Esophagus squamous epithelium (tissue), 4 donors: ENCODE measurements around the gene PSKH1.

Experiments
- POLR2A ChIP-seq, 4 donors: fragments of 450-650 bp; IDR thresholded peaks; one replicate each; pipeline ENCODE4 v1.6.1; 2017; ENCODE audit warnings: antibody characterized with exemption in 4 of 4, mild to moderate bottlenecking in 4 of 4, moderate library complexity in 3 of 4
- TF ChIP-seq, protein P1 (sequence below), 6 experiments: fragments of 450-650 bp in 4 of 6; fragments of 200-600 bp in 2 of 6; sonication (generic) in 2 of 6; IDR thresholded peaks; one replicate each; pipeline ENCODE4 v1.5.1; 2016 to 2019; ENCODE audit warnings: antibody characterized with exemption in 6 of 6, mild to moderate bottlenecking in 4 of 6, moderate library complexity in 4 of 6

DNA sequence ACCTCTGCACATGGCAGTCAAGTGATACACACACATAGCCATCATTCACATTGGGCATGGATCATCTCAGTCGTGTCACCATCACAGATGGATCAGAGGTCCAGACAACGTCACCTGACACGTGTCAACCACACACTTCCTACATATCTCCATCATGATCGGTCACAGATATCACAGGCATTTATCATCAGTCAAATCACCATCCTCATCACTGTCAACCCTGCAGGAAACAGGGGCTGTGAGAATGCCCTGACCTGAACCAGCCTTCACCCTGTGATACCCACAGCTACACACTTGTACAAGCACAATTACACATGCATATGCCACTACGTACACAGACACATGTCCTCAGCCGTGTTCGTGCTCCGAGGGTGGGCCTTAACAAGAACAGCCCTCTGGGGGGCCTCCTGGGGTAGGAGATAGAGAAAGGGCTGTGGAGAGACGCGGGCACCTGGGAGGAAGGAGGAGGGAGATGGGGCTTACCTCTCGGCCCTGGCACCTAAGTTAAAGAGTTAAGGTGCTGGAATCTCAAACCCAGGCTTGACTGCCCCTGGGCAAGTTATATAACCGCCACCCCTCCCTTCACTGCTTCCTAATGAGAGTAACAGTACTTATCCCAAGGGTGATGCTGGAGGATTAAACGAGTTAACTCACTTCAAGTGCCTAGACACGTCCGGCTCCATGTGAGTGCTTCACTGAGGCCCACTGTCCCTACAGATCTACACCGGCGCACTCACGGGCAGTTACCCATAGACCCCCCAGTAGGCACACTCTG is 74.3 kb downstream of the PSKH1 start:
- no peak for TF ChIP-seq POLR2A (IDR thresholded peaks at IDR 0.05)
- TF ChIP-seq, protein P1, sequence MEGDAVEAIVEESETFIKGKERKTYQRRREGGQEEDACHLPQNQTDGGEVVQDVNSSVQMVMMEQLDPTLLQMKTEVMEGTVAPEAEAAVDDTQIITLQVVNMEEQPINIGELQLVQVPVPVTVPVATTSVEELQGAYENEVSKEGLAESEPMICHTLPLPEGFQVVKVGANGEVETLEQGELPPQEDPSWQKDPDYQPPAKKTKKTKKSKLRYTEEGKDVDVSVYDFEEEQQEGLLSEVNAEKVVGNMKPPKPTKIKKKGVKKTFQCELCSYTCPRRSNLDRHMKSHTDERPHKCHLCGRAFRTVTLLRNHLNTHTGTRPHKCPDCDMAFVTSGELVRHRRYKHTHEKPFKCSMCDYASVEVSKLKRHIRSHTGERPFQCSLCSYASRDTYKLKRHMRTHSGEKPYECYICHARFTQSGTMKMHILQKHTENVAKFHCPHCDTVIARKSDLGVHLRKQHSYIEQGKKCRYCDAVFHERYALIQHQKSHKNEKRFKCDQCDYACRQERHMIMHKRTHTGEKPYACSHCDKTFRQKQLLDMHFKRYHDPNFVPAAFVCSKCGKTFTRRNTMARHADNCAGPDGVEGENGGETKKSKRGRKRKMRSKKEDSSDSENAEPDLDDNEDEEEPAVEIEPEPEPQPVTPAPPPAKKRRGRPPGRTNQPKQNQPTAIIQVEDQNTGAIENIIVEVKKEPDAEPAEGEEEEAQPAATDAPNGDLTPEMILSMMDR (IDR thresholded peaks at IDR 0.05) = no peak
